H4 (cell line): ENCODE results near the gene SLC35B4. TPM values are rescaled to one million over a fixed set of nuclear protein-coding genes. Genes with fewer than 3 reads are reported as not detected.

ENCODE experiments used
- DNase-seq: peaks from one replicate; pipeline ENCODE4 v3.0.0-alpha.2; 2015; ENCODE audit warnings: low spot score
- total RNA-seq: library from RNA; depleted of rRNA; stranded (reverse); fragments of >200 nt; shearing (Covaris generic); gene quantifications from 2 replicates; pipeline ENCODE4 v1.2.3, GENCODE V29; 2014

The SLC35B4 gene
- total RNA-seq, 1 experiment from 2014 or later: 23.9 TPM

- DNase-seq: no peak
Measured at GRCh38 chr7:134293002-134293740, 23.6 kb downstream of the SLC35B4 start.

DNA sequence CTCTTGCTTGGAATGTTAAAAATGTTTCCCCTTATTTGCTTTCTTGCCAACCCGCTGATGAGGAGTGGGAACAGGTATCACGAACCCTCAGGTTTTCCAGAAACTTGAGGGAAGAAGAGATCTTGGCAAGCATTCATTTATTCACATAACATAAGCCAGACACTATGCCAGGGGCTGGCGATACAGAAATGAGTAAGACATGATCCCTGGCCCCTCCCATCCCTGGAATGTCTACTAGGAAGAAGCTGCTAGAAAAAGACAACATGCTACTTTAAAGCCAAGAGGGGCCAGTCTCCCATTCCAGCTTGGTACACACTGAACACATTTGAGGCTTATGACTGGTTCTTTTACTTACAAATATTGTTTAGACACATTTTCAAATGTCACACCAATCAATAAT, 26.4 kb downstream of the SLC35B4 start:
- no peak for DNase-seq

- no peak for DNase-seq
Measured at GRCh38 chr7:134289841-134290240, 26.9 kb downstream of the SLC35B4 start.

GRCh38 chr7:134289423-134289822, 27.3 kb downstream of the SLC35B4 start:
- DNase-seq: no peak

GRCh38 chr7:134287916-134288659, 28.6 kb downstream of the SLC35B4 start:
- DNase-seq: no peak

DNA sequence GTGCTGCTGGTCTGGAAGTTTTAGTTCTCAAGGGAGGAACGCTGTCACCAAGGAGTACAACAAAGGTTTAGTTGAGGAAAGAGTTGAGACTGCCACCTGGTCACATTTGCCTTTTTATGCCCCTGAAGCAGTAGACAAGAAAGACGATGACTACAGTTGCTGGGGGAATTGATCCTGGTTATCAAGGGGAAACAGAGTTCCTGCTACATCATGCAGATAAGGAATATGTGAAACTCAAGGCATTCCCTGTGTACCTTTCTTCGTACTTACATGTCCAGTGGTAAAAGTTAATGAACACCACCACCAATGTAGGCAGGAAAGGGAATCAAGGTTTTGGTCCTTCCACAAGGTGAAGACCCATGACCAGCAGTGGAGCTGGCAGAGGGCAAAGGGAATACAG, 31.8 kb downstream of the SLC35B4 start:
- no peak for DNase-seq

- no peak for DNase-seq
Measured at GRCh38 chr7:134284011-134284410, 32.7 kb downstream of the SLC35B4 start.

DNA sequence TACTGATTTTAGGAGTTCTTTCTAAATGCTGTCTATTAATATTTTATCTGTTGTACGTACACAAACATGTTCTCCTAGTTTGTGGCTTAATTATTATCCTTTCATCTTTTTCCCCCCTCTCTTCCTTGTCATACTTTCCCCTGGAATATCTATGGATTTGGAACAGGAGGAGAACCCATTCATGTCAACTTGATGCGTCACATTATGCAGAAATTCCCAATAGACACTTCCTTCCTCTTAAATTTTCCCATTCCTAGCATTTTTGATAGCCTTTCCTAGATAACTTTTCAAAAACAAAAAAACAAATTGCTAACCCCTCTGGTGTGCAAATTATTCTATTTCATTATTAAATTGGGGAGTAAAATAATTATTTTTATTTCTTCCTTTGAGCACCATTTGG, 36.2 kb downstream of the SLC35B4 start:
- DNase-seq: no peak

- DNase-seq: no peak
Measured at GRCh38 chr7:134279898-134280297, 36.8 kb downstream of the SLC35B4 start.

DNA sequence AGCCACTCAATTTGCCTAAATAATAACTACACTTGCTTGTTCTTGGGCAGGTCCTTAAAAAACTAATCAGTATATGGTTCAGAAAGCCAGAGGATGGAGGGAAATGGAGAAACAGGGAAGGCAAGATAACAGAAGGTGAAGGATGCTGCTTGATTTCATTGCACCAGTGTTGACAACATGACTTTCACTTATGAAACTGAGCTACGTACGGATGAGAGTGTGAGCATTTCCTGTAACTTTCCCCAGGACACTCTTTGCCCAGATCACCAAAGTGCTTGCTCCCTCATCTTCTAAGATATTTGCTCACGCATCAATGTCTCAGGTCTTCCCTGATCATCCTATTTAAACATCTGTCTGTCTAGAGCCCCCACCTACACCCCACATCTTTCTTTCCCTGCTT, 37.4 kb downstream of the SLC35B4 start:
- DNase-seq: no peak

- DNase-seq: no peak
Measured at GRCh38 chr7:134278502-134279153, 38.1 kb downstream of the SLC35B4 start.

- no peak for DNase-seq
Measured at GRCh38 chr7:134276951-134277350, 39.8 kb downstream of the SLC35B4 start.

DNA sequence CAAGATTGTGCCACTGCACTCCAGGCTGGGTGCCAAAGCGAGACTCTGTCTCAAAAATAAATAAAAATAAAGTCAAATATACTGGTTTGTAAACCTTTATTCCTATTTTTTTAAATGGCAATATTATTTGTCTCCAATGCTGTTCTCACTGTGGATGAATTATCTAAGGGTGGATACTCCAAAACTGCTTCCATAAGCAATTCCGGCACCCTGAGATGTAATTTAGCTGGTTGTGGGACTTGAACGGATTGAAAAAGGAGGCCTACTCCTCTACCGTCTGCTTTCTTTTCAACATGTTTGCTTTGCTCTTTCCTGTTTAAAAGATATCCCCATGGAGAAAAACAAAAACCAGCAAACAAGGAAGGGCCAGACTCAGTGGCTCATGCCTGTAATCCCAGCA, 54.4 kb downstream of the SLC35B4 start:
- DNase-seq: no peak

- DNase-seq: no peak
Measured at GRCh38 chr7:134255814-134256213, 60.9 kb downstream of the SLC35B4 start.

DNA sequence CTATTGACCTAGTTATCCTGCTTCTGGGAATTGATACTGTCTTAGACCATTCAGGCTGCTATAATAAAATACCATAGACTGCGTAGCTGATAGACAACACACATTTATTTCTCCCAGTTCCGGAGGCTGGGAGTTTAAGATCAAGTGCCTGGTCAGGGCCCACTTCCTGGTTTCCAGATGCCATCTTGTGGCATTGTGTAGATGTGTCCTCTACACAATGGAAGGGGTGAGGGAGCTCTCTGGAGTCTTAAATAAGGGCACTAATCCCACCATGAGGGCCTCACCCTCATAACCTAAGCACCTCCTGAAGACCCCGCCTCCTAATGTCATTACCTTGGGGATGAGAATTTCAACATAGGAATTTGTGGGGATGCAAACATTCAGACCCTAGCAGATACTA, 62.4 kb downstream of the SLC35B4 start:
- DNase-seq: peak; percentile 17

- DNase-seq: no peak
Measured at GRCh38 chr7:134248196-134248595, 68.5 kb downstream of the SLC35B4 start.

GRCh38 chr7:134246761-134247160, 70.0 kb downstream of the SLC35B4 start:
- DNase-seq: no peak

GRCh38 chr7:134246347-134246746, 70.4 kb downstream of the SLC35B4 start:
- DNase-seq: no peak

DNA sequence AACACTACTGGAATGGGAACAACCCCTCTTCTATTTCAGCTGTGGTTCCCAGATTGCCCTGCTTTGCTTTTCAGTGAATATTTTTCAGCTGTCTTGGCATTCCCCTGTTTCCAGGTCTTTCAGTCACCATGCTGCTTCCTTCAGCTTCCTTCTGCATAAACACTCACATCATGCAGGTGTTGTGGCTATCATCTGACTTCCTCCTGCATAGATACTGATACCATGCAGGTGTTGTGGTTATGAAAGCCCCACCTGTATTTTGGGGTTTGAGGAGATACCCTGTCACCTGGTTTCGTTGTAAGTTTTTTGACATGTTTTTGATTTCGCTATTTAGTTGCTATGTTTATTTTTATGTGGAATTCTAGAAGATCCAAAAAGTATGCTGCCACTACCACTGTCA, 71.5 kb downstream of the SLC35B4 start:
- no peak for DNase-seq
